ENCODE measurements around the gene PDLIM3.

DNA sequence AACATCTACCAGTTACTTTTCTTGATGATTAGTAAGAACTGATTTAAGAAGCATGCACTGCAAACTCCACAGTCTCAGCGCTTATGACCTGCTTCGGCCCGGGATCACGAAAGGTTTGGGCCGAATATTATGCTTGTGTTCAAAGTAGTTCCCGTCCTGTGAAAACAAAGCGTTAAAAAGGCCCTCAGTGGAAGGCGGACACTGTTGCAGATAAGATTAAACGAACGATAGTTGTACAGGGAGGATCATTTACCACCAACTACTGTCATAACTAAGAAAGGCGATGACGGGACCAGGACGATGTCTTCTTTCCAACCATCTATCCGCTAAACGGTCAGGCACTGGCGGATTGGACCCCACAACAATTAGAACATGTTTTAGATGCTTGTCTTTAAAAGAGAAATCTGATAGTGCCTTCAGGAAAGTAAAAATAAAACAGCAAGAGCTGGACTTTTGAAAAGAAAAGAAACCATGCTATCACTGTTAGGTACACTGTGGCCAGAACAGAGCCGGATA is 21.1 kb downstream of the PDLIM3 start:
- TF ChIP-seq ZBTB7A (IDR thresholded peaks at IDR 0.05; ENCODE audit: low read depth) (no peak), TAF1 (IDR thresholded peaks at IDR 0.05; ENCODE audit: low read depth) (no peak), TEAD4 (IDR thresholded peaks at IDR 0.05) (no peak), RAD21 (IDR thresholded peaks at IDR 0.05; ENCODE audit: low read depth) (no peak), TCF12 (IDR thresholded peaks at IDR 0.05; ENCODE audit: low read depth) (no peak), EP300 (IDR thresholded peaks at IDR 0.05; ENCODE audit: borderline replicate concordance) (no peak), EGR1 (IDR thresholded peaks at IDR 0.05) (no peak), NFIC (IDR thresholded peaks at IDR 0.05) (no peak), YY1 (IDR thresholded peaks at IDR 0.05; ENCODE audit: low read depth) (no peak), CREB1 (IDR thresholded peaks at IDR 0.05; ENCODE audit: low read depth) (no peak), CEBPB (IDR thresholded peaks at IDR 0.05) (no peak)
- TF ChIP-seq, protein P1, sequence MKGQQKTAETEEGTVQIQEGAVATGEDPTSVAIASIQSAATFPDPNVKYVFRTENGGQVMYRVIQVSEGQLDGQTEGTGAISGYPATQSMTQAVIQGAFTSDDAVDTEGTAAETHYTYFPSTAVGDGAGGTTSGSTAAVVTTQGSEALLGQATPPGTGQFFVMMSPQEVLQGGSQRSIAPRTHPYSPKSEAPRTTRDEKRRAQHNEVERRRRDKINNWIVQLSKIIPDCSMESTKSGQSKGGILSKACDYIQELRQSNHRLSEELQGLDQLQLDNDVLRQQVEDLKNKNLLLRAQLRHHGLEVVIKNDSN (IDR thresholded peaks at IDR 0.05) = no peak
- TF ChIP-seq, protein P2, sequence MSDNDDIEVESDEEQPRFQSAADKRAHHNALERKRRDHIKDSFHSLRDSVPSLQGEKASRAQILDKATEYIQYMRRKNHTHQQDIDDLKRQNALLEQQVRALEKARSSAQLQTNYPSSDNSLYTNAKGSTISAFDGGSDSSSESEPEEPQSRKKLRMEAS (IDR thresholded peaks at IDR 0.05) = no peak
- TF ChIP-seq, protein P3, sequence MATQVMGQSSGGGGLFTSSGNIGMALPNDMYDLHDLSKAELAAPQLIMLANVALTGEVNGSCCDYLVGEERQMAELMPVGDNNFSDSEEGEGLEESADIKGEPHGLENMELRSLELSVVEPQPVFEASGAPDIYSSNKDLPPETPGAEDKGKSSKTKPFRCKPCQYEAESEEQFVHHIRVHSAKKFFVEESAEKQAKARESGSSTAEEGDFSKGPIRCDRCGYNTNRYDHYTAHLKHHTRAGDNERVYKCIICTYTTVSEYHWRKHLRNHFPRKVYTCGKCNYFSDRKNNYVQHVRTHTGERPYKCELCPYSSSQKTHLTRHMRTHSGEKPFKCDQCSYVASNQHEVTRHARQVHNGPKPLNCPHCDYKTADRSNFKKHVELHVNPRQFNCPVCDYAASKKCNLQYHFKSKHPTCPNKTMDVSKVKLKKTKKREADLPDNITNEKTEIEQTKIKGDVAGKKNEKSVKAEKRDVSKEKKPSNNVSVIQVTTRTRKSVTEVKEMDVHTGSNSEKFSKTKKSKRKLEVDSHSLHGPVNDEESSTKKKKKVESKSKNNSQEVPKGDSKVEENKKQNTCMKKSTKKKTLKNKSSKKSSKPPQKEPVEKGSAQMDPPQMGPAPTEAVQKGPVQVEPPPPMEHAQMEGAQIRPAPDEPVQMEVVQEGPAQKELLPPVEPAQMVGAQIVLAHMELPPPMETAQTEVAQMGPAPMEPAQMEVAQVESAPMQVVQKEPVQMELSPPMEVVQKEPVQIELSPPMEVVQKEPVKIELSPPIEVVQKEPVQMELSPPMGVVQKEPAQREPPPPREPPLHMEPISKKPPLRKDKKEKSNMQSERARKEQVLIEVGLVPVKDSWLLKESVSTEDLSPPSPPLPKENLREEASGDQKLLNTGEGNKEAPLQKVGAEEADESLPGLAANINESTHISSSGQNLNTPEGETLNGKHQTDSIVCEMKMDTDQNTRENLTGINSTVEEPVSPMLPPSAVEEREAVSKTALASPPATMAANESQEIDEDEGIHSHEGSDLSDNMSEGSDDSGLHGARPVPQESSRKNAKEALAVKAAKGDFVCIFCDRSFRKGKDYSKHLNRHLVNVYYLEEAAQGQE (IDR thresholded peaks at IDR 0.05; ENCODE audit: low read depth) = no peak
